ENCODE measurements around the gene COL21A1.

COL21A1 gene

GRCh38 chr6:56238352-56238751 lies 9.0 kb downstream of the COL21A1 start:
- H3K36me3 ChIP-seq, result no peaks in the 10 kb centered on the region
- no peaks in the 10 kb centered on the region for H3K27me3 ChIP-seq
- H3K9ac ChIP-seq, result no peak overlapping the region
- H3K27ac ChIP-seq, result no peak overlapping the region
- no peaks in the 10 kb centered on the region for H4K20me1 ChIP-seq
- no peak overlapping the region for H3K4me3 ChIP-seq
- no peaks in the 10 kb centered on the region for H3K9me3 ChIP-seq (replicated peaks in 1 of 11)
- H3K4me1 ChIP-seq, result peaks cover 0 to 6% (median 1%) of the 10 kb centered on the region in 10 experiments; a peak in 8 of 20 replicates
- no peak overlapping the region for H3K4me2 ChIP-seq
- TF ChIP-seq Cebpa-rat (IDR thresholded peaks at IDR 0.05), result no peak

GRCh38 chr6:56235245-56235644 lies 12.1 kb downstream of the COL21A1 start:
- H3K9ac ChIP-seq, result no peak overlapping the region
- H3K27me3 ChIP-seq, result no peaks in the 10 kb centered on the region
- H3K27ac ChIP-seq, result no peak overlapping the region
- no peak overlapping the region for H3K4me2 ChIP-seq
- no peak for TF ChIP-seq Cebpa-rat (IDR thresholded peaks at IDR 0.05)
- no peaks in the 10 kb centered on the region for H3K36me3 ChIP-seq
- no peak overlapping the region for H3K4me3 ChIP-seq
- H3K4me1 ChIP-seq, result peaks cover 0 to 7% (median 0%) of the 10 kb centered on the region in 10 experiments; a peak in 5 of 20 replicates
- H3K9me3 ChIP-seq (replicated peaks in 1 of 11), result no peaks in the 10 kb centered on the region
- H4K20me1 ChIP-seq, result no peaks in the 10 kb centered on the region

GRCh38 chr6:56232436-56232835 lies 14.9 kb downstream of the COL21A1 start:
- Histone ChIP-seq H3K9ac (no peak overlapping the region), H3K36me3 (no peaks in the 10 kb centered on the region), H3K27me3 (no peaks in the 10 kb centered on the region), H3K4me2 (no peak overlapping the region), H3K4me1 (peaks cover 0 to 7% (median 0%) of the 10 kb centered on the region in 10 experiments; a peak in 5 of 20 replicates), H3K9me3 (replicated peaks in 1 of 11) (no peaks in the 10 kb centered on the region), H3K27ac (no peak overlapping the region), H4K20me1 (no peaks in the 10 kb centered on the region), H3K4me3 (no peak overlapping the region)
- TF ChIP-seq Cebpa-rat (IDR thresholded peaks at IDR 0.05), result no peak

GRCh38 chr6:56231827-56232226 lies 15.6 kb downstream of the COL21A1 start:
- no peak overlapping the region for H3K9ac ChIP-seq
- no peak overlapping the region for H3K4me3 ChIP-seq
- no peak overlapping the region for H3K27ac ChIP-seq
- H3K4me1 ChIP-seq, result peaks cover 0 to 7% (median 0%) of the 10 kb centered on the region in 10 experiments; a peak in 5 of 20 replicates
- H3K4me2 ChIP-seq, result no peak overlapping the region
- TF ChIP-seq Cebpa-rat (IDR thresholded peaks at IDR 0.05), result no peak
- H4K20me1 ChIP-seq, result no peaks in the 10 kb centered on the region
- H3K36me3 ChIP-seq, result no peaks in the 10 kb centered on the region
- no peaks in the 10 kb centered on the region for H3K9me3 ChIP-seq (replicated peaks in 1 of 11)
- H3K27me3 ChIP-seq, result no peaks in the 10 kb centered on the region

GRCh38 chr6:56230976-56231566 lies 16.3 kb downstream of the COL21A1 start:
- Histone ChIP-seq H4K20me1 (no peaks in the 10 kb centered on the region), H3K27me3 (no peaks in the 10 kb centered on the region), H3K4me3 (no peak overlapping the region), H3K4me2 (peak overlapping the region in 5 of 11 experiments; percentile 12 to 50 (median 35); a peak in 7 of 22 replicates), H3K9ac (no peak overlapping the region), H3K9me3 (replicated peaks in 1 of 11) (no peaks in the 10 kb centered on the region), H3K4me1 (peaks cover 0 to 7% (median 0%) of the 10 kb centered on the region in 10 experiments; a peak in 5 of 20 replicates), H3K36me3 (no peaks in the 10 kb centered on the region), H3K27ac (no peak overlapping the region)
- no peak for TF ChIP-seq Cebpa-rat (IDR thresholded peaks at IDR 0.05)

- no peaks in the 10 kb centered on the region for H3K9me3 ChIP-seq (replicated peaks in 1 of 11)
These were observed 20.1 kb downstream of the COL21A1 start for GRCh38 chr6:56227071-56227879.

GRCh38 chr6:56223995-56224394 lies 23.4 kb downstream of the COL21A1 start:
- Histone ChIP-seq H3K9ac (no peak overlapping the region), H3K27me3 (no peaks in the 10 kb centered on the region), H3K4me3 (no peak overlapping the region), H3K27ac (no peak overlapping the region), H3K9me3 (replicated peaks in 1 of 11) (no peaks in the 10 kb centered on the region), H4K20me1 (no peaks in the 10 kb centered on the region), H3K4me2 (no peak overlapping the region), H3K4me1 (no peaks in the 10 kb centered on the region), H3K36me3 (no peaks in the 10 kb centered on the region)
- no peak for TF ChIP-seq Cebpa-rat (IDR thresholded peaks at IDR 0.05)

More at GRCh38 chr6:56227071-56227879, 20.1 kb downstream of the COL21A1 start:
- Histone ChIP-seq H3K4me3 (no peak overlapping the region), H4K20me1 (no peaks in the 10 kb centered on the region), H3K9ac (no peak overlapping the region), H3K27ac (no peak overlapping the region), H3K27me3 (no peaks in the 10 kb centered on the region), H3K4me1 (peaks cover 0 to 7% (median 0%) of the 10 kb centered on the region in 10 experiments; a peak in 5 of 20 replicates), H3K4me2 (no peak overlapping the region), H3K36me3 (no peaks in the 10 kb centered on the region)
- no peak for TF ChIP-seq Cebpa-rat (IDR thresholded peaks at IDR 0.05)

- Histone ChIP-seq H3K4me3 (no peak overlapping the region), H3K4me1 (no peaks in the 10 kb centered on the region), H3K27ac (no peak overlapping the region), H3K4me2 (no peak overlapping the region), H3K36me3 (no peaks in the 10 kb centered on the region), H3K9me3 (replicated peaks in 1 of 11) (no peaks in the 10 kb centered on the region), H4K20me1 (no peaks in the 10 kb centered on the region), H3K27me3 (no peaks in the 10 kb centered on the region), H3K9ac (no peak overlapping the region)
- no peak for TF ChIP-seq Cebpa-rat (IDR thresholded peaks at IDR 0.05)
These were observed 24.9 kb downstream of the COL21A1 start for GRCh38 chr6:56222499-56222898.

- Histone ChIP-seq H3K27me3 (no peaks in the 10 kb centered on the region), H3K9me3 (replicated peaks in 1 of 11) (no peaks in the 10 kb centered on the region), H3K4me2 (no peak overlapping the region), H3K36me3 (no peaks in the 10 kb centered on the region), H3K27ac (no peak overlapping the region), H4K20me1 (no peaks in the 10 kb centered on the region), H3K4me3 (no peak overlapping the region), H3K9ac (no peak overlapping the region), H3K4me1 (no peaks in the 10 kb centered on the region)
- no peak for TF ChIP-seq Cebpa-rat (IDR thresholded peaks at IDR 0.05)
These were observed 27.3 kb downstream of the COL21A1 start for GRCh38 chr6:56220078-56220477.

GRCh38 chr6:56214703-56215101 lies 32.7 kb downstream of the COL21A1 start:
- Histone ChIP-seq H3K4me1 (no peaks in the 10 kb centered on the region), H3K27ac (no peak overlapping the region), H3K9me3 (replicated peaks in 1 of 11) (no peaks in the 10 kb centered on the region), H3K9ac (no peak overlapping the region), H4K20me1 (no peaks in the 10 kb centered on the region), H3K4me2 (no peak overlapping the region), H3K4me3 (no peak overlapping the region), H3K36me3 (no peaks in the 10 kb centered on the region), H3K27me3 (no peaks in the 10 kb centered on the region)
- no peak for TF ChIP-seq Cebpa-rat (IDR thresholded peaks at IDR 0.05)
